ENCODE results near the gene BRS3.
"Not testable (repeated sequence)": the region's sequence is repeated elsewhere in the genome, so short reads cannot be mapped to it uniquely, and the experiment has no call there.

Gene BRS3

GRCh38 chrX:136487647-136488046 is at the start of gene BRS3:
Gene BRS3 (plus strand): TSS chrX:136487947. CDS start chrX:136488115, 168 bp downstream.
- DNase-seq: no peak

DNA sequence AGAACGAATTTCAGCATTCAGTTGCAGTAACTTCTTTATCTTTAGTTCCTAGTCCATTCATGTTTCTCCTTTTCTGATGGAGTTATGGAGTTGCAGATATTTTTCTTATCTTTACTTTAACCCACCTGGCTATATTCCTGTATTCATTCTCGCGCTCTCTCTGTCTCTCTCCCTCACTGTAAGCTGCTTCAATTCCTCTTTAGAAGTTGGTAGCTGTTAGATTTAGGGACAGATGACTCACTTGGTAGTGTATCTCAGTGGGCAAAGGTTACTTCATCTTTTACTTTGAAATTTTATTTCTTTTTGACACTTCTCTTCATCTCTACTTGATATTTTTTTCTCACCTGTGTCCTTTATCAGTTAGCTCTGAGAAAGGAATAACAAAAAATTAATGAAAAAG is 49.6 kb upstream of the BRS3 start:
- DNase-seq: no peak

GRCh38 chrX:136445674-136446073 is 42.1 kb upstream of the BRS3 start:
- DNase-seq: not testable (repeated sequence)

- peak; percentile 51 for DNase-seq
Measured at GRCh38 chrX:136446208-136446607, 41.5 kb upstream of the BRS3 start.

DNA sequence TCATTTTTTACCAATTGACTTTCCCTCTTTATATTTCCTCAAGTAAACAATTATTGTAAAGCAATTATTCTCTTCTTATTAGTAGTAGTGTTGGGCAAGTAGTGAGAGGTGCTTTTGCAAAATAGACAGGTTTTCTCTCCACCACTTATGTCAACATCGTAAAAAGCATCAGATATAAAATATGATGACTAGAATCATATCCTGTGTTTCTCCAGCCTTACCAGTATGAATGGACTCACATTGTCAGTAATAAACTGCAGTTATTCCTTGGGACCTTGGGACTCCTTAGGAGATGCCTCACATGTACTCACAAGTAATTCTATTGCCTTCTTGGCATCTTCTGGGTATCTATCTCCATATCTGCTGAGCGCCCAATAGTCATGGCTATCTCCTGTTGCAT is 40.4 kb upstream of the BRS3 start:
- no peak for DNase-seq

DNA sequence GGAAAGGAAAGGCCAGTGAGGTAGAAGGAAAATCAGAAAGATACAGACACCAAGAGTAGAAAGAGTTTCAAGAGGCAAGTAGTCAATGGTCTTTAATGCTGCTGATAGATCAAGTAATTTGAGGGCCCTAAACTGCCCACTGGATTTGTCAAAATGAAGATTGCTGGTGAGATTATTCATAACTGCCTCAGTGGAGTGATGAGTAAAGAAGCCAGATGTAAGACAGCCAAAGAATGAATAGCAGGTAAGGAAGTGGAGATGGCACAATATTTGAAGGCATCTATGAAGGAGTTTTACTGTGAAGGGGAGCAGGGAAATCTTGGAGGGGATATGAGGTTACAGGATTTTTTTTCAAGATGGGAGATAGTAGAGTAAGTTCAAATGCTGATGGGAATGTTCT is 39.8 kb upstream of the BRS3 start:
- DNase-seq: no peak

DNA sequence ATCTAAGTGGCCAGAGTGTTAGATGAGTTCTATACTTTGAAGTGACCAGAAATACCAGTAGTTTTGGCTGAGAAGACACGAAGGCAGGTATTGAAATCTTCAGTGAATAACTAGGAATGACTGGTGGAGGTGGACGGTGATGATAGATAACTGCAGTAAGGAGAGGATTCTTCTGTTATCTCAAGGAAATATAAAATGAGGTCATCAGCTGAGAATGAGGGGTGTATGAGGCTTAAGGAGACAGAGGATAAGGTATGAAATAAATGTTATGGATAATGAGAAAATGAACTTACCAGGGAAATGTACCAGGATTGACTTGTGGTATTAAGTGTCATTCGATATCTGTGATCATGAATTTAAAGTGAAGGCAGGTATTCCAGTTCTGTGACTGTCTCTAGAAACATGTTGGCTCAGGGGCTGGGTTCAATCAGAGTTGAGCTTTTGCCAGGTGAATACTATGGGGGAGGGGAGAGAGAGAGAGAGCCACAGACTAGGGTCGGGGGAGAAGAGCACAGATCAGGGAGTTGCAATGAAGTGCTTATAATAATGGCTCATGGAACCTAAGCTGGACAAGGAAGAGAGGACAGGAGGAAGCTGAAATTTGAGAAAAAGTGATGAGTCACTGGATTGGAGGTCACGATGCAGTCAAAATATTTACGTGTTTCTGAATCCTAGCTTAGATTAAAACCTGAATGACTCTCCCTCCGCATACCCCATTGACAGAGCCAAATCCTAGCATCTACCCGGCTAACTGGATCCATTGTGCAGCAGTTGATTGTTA is 37.5 kb upstream of the BRS3 start:
- DNase-seq: peak; percentile 60

GRCh38 chrX:136452614-136453013 is 35.1 kb upstream of the BRS3 start:
- peak; percentile 10 for DNase-seq

DNA sequence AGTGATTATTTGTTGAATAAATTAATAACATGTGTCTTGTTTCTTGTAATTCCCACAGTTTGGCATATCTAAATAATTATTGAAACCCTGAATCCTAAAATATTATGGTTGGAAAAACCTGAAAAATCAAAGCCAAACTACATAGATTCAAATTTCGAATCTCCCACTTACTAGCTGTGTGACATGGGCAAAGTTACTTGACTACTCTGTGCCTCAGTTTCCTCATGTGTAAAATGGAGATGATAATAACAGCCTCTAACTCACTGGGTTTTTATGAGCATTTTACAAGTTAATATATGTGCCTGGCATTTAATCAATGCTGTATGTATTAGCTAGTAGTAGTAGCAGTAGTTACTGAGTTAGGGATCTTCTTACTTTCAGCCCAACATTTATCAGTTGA is 34.6 kb upstream of the BRS3 start:
- no peak for DNase-seq

DNA sequence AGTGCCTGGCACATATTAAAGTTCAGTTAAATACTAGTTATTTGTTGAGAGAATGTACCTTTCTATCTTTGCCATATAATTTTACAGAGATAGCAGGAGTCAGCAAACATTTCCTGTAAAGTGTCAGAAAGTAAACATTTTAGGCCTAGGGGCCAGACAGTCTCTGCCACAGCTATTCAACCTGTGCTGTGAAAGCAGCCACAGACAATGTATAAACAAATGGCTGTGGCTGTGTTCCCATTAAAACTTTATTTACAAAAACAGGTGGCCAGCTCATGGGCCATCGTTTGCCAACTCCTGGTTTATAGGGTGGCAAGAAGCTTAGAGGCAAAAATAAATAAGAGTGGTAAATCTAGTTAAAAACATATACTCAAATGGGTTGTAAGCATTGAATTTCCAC is 34.0 kb upstream of the BRS3 start:
- peak; percentile 57 for DNase-seq

- DNase-seq: no peak
Measured at GRCh38 chrX:136456133-136456532, 31.6 kb upstream of the BRS3 start.

GRCh38 chrX:136457303-136457917 is 30.3 kb upstream of the BRS3 start:
- DNase-seq: no peak

- DNase-seq: no peak
Measured at GRCh38 chrX:136464589-136464988, 23.2 kb upstream of the BRS3 start.

DNA sequence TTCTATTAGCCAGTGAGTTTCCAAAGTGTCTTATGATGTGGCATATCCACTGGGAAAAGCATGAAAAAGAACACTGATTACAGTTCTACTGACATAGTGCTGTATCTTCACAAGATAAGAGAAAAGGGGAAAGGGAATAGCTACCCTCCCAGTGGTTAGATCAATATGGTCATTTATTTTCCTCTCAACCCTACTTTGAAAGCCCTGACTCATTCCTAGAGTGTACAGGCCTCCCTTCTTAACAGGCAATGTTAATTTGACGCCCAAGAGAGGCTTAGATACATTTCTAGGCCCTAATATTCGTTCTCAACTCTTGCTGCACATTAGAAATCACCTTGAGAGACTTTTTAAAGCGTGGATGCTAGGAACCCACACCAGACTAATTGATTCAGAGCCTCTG is 20.4 kb upstream of the BRS3 start:
- DNase-seq: no peak

- DNase-seq: peak; percentile 20
Measured at GRCh38 chrX:136468391-136469103, 19.2 kb upstream of the BRS3 start.

GRCh38 chrX:136473663-136474062 is 14.1 kb upstream of the BRS3 start:
- no peak for DNase-seq

DNA sequence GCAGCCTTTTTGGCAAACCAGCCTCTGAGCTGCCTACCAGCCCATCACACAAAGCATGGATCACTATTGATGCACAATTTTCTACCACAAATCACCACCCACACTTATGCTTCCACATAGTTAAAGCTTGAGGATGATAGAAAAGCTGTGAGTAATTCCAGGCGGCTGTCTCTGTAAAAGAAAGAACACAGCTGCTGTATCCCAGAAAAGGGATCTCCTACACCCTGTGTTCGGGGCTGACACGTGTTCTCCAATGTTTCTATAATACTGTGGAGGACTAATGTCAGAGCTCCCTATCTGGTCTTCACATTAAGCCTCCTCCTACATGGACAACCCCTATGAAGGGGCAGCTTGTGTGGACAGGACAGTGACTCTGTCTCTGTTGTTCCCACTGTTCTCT is 12.5 kb upstream of the BRS3 start:
- no peak for DNase-seq

DNA sequence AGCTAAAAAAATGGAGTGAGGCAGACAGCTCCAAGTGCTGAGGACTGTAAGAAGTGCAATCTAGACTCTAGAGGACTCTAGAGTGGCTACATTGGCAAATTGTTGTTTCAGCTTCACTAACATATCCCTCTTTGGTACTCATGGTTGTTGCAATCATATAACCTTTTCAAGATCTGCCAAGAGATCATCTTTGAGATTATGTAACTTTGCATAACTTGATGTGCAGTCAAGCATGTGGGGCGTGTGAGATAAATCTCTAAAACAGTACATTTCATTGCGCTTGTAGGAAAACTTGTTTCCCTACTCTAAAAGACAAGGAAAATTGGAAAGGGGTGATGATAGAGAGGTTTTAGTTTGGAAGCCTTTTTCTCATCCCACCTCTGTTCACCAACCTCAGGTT is 11.2 kb upstream of the BRS3 start:
- DNase-seq: no peak

GRCh38 chrX:136477026-136477425 is 10.7 kb upstream of the BRS3 start:
- DNase-seq: peak; percentile 47

DNA sequence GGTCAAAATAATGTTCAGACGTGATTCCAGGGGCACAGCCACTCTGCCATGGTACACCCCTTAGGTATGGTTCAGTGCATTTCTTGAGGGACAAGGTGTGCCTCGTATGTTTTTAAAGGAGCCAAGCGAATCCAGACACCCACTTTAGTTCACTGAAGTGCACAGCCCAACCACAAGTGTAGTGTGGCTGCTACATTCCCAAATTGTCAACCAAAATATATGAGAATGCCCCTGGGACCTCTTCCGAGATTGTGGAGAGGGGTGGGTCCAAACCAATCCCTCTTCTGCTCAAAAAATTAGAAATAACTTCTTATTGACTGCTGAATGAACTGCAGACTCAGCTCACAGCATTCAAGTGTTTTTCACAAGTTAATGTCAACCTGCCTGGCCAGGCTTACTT is 7.4 kb upstream of the BRS3 start:
- no peak for DNase-seq

- peak; percentile 35 for DNase-seq
Measured at GRCh38 chrX:136488706-136489105, 959 bp downstream of the BRS3 start.

DNA sequence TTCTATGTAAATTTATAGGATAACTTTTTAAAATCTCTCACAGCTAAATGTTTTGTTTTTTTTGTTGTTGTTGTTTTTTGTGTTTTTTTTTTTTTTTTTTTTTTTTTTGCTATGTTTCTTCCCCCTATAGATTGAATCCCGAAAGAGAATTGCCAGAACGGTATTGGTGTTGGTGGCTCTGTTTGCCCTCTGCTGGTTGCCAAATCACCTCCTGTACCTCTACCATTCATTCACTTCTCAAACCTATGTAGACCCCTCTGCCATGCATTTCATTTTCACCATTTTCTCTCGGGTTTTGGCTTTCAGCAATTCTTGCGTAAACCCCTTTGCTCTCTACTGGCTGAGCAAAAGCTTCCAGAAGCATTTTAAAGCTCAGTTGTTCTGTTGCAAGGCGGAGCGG is 4.1 kb downstream of the BRS3 start:
- no peak for DNase-seq

DNA sequence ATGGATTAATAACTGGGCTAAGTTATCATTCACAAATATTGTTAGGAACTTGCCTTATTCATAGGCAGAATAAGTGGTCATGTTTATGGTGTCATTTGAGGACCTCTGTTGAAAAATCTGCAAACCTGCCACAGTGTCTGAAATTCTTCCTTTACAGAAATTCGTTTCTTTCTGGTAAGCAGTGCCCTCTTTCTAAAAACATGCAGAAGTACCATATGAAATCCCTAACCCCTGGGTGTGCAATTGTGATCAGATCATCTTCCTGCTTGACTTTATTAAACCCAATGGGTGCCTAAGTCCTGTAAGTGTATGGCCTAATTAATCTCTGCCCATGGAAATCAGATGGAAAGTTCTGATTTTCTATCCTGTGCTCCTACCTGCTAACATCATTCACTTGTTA is 5.3 kb downstream of the BRS3 start:
- DNase-seq: peak; percentile 2

DNA sequence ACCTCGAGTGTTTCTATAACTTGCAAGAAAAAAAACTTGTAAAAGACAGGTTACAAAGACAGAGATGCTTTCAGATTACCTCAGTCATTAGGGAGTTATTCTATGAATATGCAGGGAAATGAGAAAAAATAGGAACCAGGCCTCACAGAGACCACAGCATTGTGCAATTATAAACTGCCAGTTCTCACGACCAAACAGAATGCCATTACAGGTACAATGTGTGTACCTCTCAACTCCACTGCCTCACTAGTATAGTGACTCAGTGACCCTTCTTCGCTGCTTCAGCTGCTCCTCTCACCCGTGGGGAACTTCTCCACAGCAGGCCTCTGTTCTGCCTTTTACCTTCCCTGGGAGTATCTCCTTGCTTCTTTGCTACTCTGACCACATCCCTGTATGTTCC is 7.3 kb downstream of the BRS3 start:
- no peak for DNase-seq
